Parathyroid adenoma (tissue), 2 donors: Measurements from ENCODE around the gene SORT1.

ENCODE experiments used
- H2AFZ ChIP-seq: fragments of 300-600 bp; sonication (generic); one replicate; pipeline ENCODE4 v1.7.0; 2017; ENCODE audit warnings: antibody characterized with exemption, mild to moderate bottlenecking
- H3K27ac ChIP-seq: fragments of 300-600 bp; sonication (generic); one replicate; pipeline ENCODE4 v1.7.0; 2017
- H3K27me3 ChIP-seq: fragments of 300-600 bp; sonication (generic); one replicate; pipeline ENCODE4 v1.7.0; 2017; ENCODE audit warnings: low read length; ENCODE audit not compliant: control insufficient read depth, insufficient read depth
- H3K36me3 ChIP-seq: fragments of 300-600 bp; sonication (generic); one replicate; pipeline ENCODE4 v1.7.0; 2017; ENCODE audit warnings: low read length; ENCODE audit not compliant: control insufficient read depth, insufficient read depth
- H3K4me1 ChIP-seq: fragments of 300-600 bp; sonication (generic); one replicate; pipeline ENCODE4 v1.7.0; 2017; ENCODE audit warnings: control low read depth
- H3K4me2 ChIP-seq: fragments of 300-600 bp; sonication (generic); one replicate; pipeline ENCODE4 v1.7.0; 2017; ENCODE audit warnings: low read length
- H3K4me3 ChIP-seq: fragments of 300-600 bp; sonication (generic); one replicate; pipeline ENCODE4 v1.7.0; 2017; ENCODE audit warnings: low read depth, low read length
- H3K79me2 ChIP-seq: fragments of 300-600 bp; sonication (generic); one replicate; pipeline ENCODE4 v1.7.0; 2017; ENCODE audit warnings: control low read depth
- H3K9ac ChIP-seq: fragments of 300-600 bp; sonication (generic); one replicate; pipeline ENCODE4 v1.7.0; 2017; ENCODE audit warnings: mild to moderate bottlenecking
- H3K9me3 ChIP-seq: fragments of 300-600 bp; sonication (generic); one replicate; pipeline ENCODE4 v1.7.0; 2017; ENCODE audit warnings: low read length; ENCODE audit not compliant: control insufficient read depth
- CTCF ChIP-seq: fragments of 300-600 bp; sonication (generic); IDR thresholded peaks from one replicate; pipeline ENCODE4 v1.7.0; 2017; ENCODE audit warnings: antibody characterized with exemption, mild to moderate bottlenecking
- donor health status: primary hyperparathyroidism.

Gene SORT1

GRCh38 chr1:109338608-109339007 lies 59.1 kb downstream of the SORT1 start:
- Histone ChIP-seq H3K9ac (no peak overlapping the region), H3K9me3 (no peaks in the 10 kb centered on the region), H3K4me2 (no peak overlapping the region), H2AFZ (no peak overlapping the region), H3K79me2 (no peaks in the 10 kb centered on the region), H3K27ac (no peak overlapping the region), H3K4me1 (no peaks in the 10 kb centered on the region), H3K27me3 (no peaks in the 10 kb centered on the region), H3K36me3 (no peaks in the 10 kb centered on the region), H3K4me3 (no peak overlapping the region)
- no peak for TF ChIP-seq CTCF

GRCh38 chr1:109338091-109338490 lies 59.6 kb downstream of the SORT1 start:
- H3K27ac ChIP-seq: no peak overlapping the region
- no peaks in the 10 kb centered on the region for H3K4me1 ChIP-seq
- TF ChIP-seq CTCF: no peak
- H3K79me2 ChIP-seq: no peaks in the 10 kb centered on the region
- no peaks in the 10 kb centered on the region for H3K36me3 ChIP-seq
- H3K4me2 ChIP-seq: no peak overlapping the region
- no peaks in the 10 kb centered on the region for H3K9me3 ChIP-seq
- H3K9ac ChIP-seq: no peak overlapping the region
- H3K27me3 ChIP-seq: no peaks in the 10 kb centered on the region
- H2AFZ ChIP-seq: no peak overlapping the region
- no peak overlapping the region for H3K4me3 ChIP-seq

- Histone ChIP-seq H3K9me3 (no peaks in the 10 kb centered on the region), H2AFZ (no peak overlapping the region), H3K27me3 (no peaks in the 10 kb centered on the region), H3K4me3 (no peak overlapping the region), H3K27ac (no peak overlapping the region), H3K4me2 (no peak overlapping the region), H3K4me1 (no peaks in the 10 kb centered on the region), H3K79me2 (no peaks in the 10 kb centered on the region), H3K9ac (no peak overlapping the region), H3K36me3 (no peaks in the 10 kb centered on the region)
- TF ChIP-seq CTCF: no peak
Measured at GRCh38 chr1:109335091-109335490, 62.6 kb downstream of the SORT1 start.

- H3K9ac ChIP-seq: no peak overlapping the region
- no peaks in the 10 kb centered on the region for H3K4me1 ChIP-seq
- no peak overlapping the region for H2AFZ ChIP-seq
- no peak for TF ChIP-seq CTCF
- H3K79me2 ChIP-seq: no peaks in the 10 kb centered on the region
- H3K9me3 ChIP-seq: no peaks in the 10 kb centered on the region
- H3K27ac ChIP-seq: no peak overlapping the region
- no peak overlapping the region for H3K4me2 ChIP-seq
- no peaks in the 10 kb centered on the region for H3K36me3 ChIP-seq
- H3K4me3 ChIP-seq: no peak overlapping the region
- H3K27me3 ChIP-seq: no peaks in the 10 kb centered on the region
Measured at GRCh38 chr1:109331113-109331512, 66.6 kb downstream of the SORT1 start.

GRCh38 chr1:109327285-109327684 lies 70.4 kb downstream of the SORT1 start:
- no peak overlapping the region for H2AFZ ChIP-seq
- H3K36me3 ChIP-seq: no peaks in the 10 kb centered on the region
- H3K4me2 ChIP-seq: no peak overlapping the region
- no peak overlapping the region for H3K4me3 ChIP-seq
- no peak overlapping the region for H3K9ac ChIP-seq
- H3K4me1 ChIP-seq: no peaks in the 10 kb centered on the region
- no peak for TF ChIP-seq CTCF
- H3K79me2 ChIP-seq: no peaks in the 10 kb centered on the region
- H3K9me3 ChIP-seq: no peaks in the 10 kb centered on the region
- no peak overlapping the region for H3K27ac ChIP-seq
- no peaks in the 10 kb centered on the region for H3K27me3 ChIP-seq
